IgD-negative memory B cell (primary cell): Measurements from ENCODE around the gene EMILIN2. TPM values are rescaled to one million over a fixed set of nuclear protein-coding genes. Genes with fewer than 3 reads are reported as not detected.
"Not testable (repeated sequence)": the region's sequence is repeated elsewhere in the genome, so short reads cannot be mapped to it uniquely, and the experiment has no call there.

Source experiments
- H3K27ac Mint-ChIP-seq, 3 donors: one replicate each; pipeline ENCODE4 v1.8.0; 2020 to 2022; ENCODE audit warnings: mild to moderate bottlenecking in 3 of 3, mixed read lengths in 3 of 3, moderate library complexity in 1 of 3
- H3K27me3 Mint-ChIP-seq: one replicate; pipeline ENCODE4 v1.8.0; 2021; ENCODE audit warnings: mixed read lengths
- H3K36me3 Mint-ChIP-seq: one replicate; pipeline ENCODE4 v1.8.0; 2020; ENCODE audit warnings: mild to moderate bottlenecking, mixed read lengths
- H3K4me1 Mint-ChIP-seq, 3 donors: one replicate each; pipeline ENCODE4 v1.8.0; 2020 to 2022; ENCODE audit warnings: mixed read lengths in 3 of 3, mild to moderate bottlenecking in 1 of 3
- H3K4me3 Mint-ChIP-seq, 4 donors: one replicate each; pipeline ENCODE4 v1.8.0; 2020 to 2022; ENCODE audit warnings: mild to moderate bottlenecking in 4 of 4, mixed read lengths in 4 of 4, moderate library complexity in 3 of 4
- H3K9me3 Mint-ChIP-seq, 3 donors: one replicate each; pipeline ENCODE4 v1.8.0; 2020 to 2021; ENCODE audit warnings: mixed read lengths in 3 of 3, mild to moderate bottlenecking in 1 of 3
- polyA plus RNA-seq: library from polyadenylated mRNA; unstranded; fragments of 300-500 nt; fragmentation: Illumina TruSeq; gene quantifications from one replicate; pipeline ENCODE4 v1.2.3, GENCODE V29; 2021

Gene EMILIN2
- 2.9 TPM for polyA plus RNA-seq

DNA sequence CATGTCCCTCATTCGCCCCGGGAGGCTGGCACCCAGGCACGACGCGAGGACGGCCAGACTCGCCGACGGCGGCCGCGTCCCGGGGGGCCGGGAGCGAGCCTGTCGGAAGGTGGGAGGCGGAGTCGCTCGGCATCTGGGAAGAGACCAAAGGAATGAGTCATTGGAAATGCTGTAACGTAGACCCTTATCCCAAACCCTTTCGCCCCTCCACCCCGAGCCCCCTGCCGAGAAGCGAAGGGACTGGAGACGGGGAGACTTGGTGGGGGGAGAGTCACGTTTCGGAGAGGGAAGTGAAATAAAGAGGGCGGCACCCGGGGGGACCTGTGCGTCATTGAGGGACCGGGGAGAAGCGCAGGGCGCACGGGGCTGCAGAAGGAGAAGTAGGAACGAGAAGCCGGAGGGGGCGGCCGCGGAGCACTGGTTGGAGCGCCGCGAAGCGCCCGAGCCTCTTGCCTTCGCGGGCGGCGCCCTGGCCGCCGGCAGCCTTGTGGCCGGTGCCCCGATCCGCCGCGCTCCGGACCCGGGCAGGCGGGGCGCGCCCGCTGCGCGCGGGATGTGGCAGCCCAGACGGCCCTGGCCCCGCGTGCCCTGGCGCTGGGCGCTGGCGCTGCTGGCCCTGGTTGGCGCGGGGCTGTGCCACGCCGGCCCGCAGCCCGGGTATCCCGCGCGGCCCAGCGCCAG, at the start of gene EMILIN2:
EMILIN2 (plus strand) TSS at position 371 of the 681 bp plus-strand sequence; CDS start at position 554, 183 bp downstream.
- Mint-ChIP-seq H3K27ac (peak within 1 kb of the TSS; percentile 83 to 93 (median 84)), H3K27me3 (peaks cover 21% of the 10 kb centered on the region), H3K4me1 (peaks cover 29 to 31% (median 30%) of the 10 kb centered on the region in 3 donors), H3K4me3 (peak within 1 kb of the TSS; percentile 83 to 97 (median 90)), H3K36me3 (peaks cover 3% of the 10 kb centered on the region), H3K9me3 (peaks cover 0 to 2% (median 0%) of the 10 kb centered on the region in 3 donors)

DNA sequence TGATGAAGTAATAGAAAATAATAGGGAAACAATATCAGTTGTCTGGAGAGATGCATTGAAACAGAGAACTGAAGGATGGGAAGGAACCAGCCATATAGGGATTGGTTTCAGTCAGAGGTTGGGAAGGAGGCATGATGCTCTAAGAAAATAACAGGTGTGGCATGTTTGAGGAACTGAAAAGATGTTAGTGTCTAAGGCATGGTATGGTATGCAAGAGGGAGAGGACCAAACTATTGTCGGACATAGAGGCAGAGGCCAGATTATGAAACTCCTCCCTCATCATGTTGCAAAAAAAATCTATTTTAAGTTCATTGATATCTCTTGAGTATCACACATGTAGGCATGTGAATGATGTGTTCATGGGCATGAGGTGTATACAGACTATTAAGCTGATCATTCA, 48.9 kb upstream of the EMILIN2 start:
- Mint-ChIP-seq H3K4me3 (no peak overlapping the region), H3K36me3 (peaks cover 1% of the 10 kb centered on the region), H3K27ac (no peak overlapping the region), H3K4me1 (peaks cover 0 to 7% (median 2%) of the 10 kb centered on the region in 3 donors), H3K9me3 (no peaks in the 10 kb centered on the region), H3K27me3 (no peaks in the 10 kb centered on the region)

DNA sequence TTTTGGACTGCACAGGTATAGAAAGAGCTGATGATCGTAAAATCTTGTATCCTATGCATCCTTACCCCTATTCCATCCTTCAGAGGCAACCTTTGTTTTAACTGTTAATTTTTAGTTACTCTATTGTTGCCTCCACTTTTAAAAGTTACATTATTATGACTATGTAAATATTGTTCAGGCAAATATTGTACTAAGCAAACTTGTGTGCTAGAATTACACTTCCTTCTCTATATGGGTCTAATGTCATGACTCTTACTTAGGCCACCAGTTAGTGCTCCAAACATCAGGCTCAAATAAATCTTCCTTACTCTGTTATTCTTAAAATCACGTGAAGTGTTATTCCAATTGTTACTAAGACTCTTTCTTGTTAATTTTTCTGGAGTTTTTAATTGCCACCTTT, 47.4 kb upstream of the EMILIN2 start:
- Mint-ChIP-seq H3K4me3 (no peak overlapping the region), H3K27ac (peak overlapping the region in 1 of 3 donors; percentile 95), H3K9me3 (no peaks in the 10 kb centered on the region), H3K4me1 (peaks cover 0 to 7% (median 2%) of the 10 kb centered on the region in 3 donors), H3K36me3 (peaks cover 1% of the 10 kb centered on the region), H3K27me3 (no peaks in the 10 kb centered on the region)

DNA sequence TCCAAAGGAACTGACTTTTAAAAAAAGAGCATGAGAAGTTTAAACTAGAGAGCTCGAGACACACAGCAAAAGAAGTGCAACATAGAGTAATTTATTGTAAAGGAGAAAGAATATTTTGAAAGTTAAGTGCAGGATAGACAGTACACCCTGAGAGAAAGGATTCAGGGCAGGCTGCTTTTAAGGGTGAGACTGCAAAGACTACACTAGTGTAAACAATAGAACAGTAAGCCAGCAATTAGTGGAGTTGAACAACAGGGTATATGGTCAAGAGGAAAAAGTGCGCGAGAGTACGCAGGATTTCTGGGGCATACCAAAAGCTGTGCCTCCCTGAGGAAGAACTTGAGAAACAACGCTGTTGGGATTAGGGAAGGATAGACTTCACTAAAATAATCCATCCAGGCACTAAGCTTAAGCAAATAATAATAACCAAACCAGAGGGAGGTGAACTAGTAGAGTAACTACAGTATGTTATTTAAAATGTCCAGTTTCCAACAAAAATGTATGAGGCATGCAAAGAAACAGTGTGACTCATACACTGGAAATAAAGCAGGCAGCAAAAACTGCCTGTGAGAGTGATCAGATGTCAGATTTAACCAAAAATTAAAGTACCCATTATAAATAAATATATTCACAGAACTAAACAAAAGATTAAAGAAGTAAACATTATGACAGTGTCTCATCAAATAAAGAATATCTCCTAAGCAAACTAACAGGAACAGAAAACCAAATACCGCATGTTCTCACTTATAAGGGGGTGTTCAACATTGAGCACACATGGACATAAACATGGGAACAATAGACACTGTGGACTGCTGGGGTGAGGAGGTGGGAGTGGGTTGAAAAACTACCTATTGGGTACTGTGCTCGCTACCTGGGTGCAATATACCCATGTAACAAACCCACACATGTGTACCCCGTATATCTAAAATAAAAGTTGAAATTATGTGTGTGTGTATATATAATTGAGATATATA, 40.5 kb upstream of the EMILIN2 start:
- Mint-ChIP-seq H3K27me3 (no peaks in the 10 kb centered on the region), H3K36me3 (peaks cover 5% of the 10 kb centered on the region), H3K4me3 (peak overlapping the region in 1 of 4 donors; percentile 40), H3K27ac (peak overlapping the region in 2 of 3 donors; percentile 3 to 50), H3K9me3 (peaks cover 3 to 14% (median 11%) of the 10 kb centered on the region in 3 donors), H3K4me1 (peaks cover 0 to 5% (median 2%) of the 10 kb centered on the region in 3 donors)

DNA sequence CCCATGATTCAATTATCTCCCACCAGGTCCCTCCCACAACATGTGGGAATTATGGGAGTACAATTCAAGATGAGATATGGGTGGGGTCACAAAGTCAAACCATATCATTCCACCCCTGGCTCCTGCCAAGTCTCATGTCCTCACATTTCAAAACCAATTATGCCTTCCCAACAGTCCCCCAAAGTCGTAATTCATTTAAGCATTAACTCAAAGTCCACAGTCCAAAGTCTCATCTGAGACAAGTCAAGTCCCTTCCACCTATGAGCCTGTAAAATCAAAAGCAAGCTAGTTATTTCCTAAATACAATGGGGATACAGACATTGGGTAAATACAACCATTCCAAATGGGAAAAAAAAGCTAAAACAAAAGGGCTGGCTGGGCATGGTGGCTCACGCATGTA, 38.2 kb upstream of the EMILIN2 start:
- not testable (repeated sequence) for H3K4me1 Mint-ChIP-seq, H3K27me3 Mint-ChIP-seq, H3K36me3 Mint-ChIP-seq, H3K4me3 Mint-ChIP-seq
- peaks cover 3 to 27% (median 22%) of the 10 kb centered on the region in 3 donors for H3K9me3 Mint-ChIP-seq
- H3K27ac Mint-ChIP-seq: peak overlapping the region in 2 of 3 donors; percentile 22 to 53

DNA sequence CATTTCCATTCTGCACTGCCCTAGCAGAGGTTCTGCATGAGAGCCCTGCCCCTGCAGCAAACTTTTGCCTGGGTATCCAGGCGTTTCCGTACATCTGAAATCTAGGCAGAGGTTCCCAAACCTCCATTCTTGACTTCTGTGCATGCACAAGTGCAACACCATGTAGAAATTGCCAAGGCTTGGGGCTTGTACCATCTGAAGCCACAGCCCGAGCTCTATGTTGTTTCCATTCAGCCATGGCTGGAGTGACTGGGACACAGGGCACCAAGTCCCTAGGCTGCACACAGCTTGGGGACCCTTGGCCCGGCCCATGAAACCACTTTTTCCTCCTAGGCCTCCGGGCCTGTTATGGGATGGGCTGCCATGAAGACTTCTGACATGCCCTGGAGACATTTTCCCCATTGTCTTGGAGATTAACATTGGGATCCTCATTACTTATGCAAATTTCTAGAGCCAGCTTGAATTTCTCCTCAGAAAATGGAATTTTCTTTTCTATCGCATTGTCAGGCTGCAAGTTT, 37.1 kb upstream of the EMILIN2 start:
- H3K27ac Mint-ChIP-seq, H3K27me3 Mint-ChIP-seq: not testable (repeated sequence)
- H3K9me3 Mint-ChIP-seq: peaks cover 3 to 32% (median 23%) of the 10 kb centered on the region in 3 donors

DNA sequence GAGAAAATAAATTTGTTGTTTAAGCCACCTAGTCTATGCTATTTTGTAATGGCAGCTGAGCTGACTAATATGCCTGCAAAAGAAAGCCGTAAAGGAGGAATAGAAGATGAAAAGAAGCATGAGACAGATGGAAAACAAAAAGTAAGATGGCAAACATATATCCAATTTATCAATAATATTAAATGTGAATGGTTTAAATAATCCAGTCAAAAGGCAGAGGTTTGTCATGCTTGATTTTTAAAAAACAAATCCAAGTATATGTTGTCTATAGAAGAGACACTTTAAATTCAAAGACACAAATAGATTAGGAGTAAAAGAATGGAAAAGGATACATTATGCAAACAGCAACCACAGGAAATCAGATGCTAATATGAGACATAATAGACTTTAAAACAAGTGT, 35.4 kb upstream of the EMILIN2 start:
- Mint-ChIP-seq H3K4me3 (no peak overlapping the region), H3K36me3 (peaks cover 2% of the 10 kb centered on the region), H3K27ac (peak overlapping the region in 1 of 3 donors; percentile 5), H3K4me1 (peaks cover 0 to 5% (median 0%) of the 10 kb centered on the region in 3 donors), H3K9me3 (peaks cover 5 to 32% (median 26%) of the 10 kb centered on the region in 3 donors), H3K27me3 (no peaks in the 10 kb centered on the region)

More for the DNA sequence above, 37.1 kb upstream of the EMILIN2 start:
- not testable (repeated sequence) for H3K4me1 Mint-ChIP-seq, H3K36me3 Mint-ChIP-seq
- H3K4me3 Mint-ChIP-seq: peak overlapping the region in 1 of 4 donors; percentile 19

DNA sequence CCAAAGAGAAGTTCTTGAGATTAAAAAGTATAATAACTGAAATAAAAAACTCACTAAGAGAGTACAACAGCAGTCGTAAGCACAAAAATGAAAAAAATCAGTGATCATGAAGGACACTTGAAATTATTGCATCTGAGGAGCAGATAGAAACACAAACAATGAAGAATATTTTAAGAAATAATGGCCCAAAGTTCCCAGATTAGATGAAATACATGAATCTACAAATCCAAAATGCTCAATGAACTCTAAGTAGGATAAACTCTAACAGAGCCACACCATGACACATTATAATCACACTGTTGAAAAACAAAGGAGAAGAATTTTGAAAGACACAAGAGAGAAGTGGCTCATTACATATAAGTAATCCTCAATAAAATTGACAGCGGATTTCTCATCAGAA, 31.9 kb upstream of the EMILIN2 start:
- Mint-ChIP-seq H3K36me3 (peaks cover 2% of the 10 kb centered on the region), H3K27me3 (no peaks in the 10 kb centered on the region), H3K4me1 (no peaks in the 10 kb centered on the region), H3K9me3 (peaks cover 5 to 26% (median 22%) of the 10 kb centered on the region in 3 donors), H3K27ac (no peak overlapping the region), H3K4me3 (no peak overlapping the region)

DNA sequence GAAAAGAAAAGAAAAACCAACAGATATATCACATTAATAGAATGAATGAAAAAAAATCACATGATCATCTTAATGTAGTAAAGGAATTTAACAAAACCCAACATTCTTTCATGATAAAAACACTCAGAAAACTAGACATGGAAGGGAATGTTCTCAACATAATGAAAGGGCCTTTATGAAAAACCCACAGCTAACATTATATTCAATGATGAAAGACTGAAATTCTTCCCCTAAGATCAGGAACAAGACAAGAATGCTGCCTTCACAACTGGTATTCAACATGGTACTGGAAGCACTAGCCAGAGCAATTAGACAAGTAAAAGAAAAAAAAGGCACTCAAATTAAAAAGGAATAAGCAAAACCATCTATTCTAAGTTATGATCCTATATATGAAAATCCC, 28.5 kb upstream of the EMILIN2 start:
- Mint-ChIP-seq H3K4me3 (no peak overlapping the region), H3K27ac (no peak overlapping the region), H3K36me3 (no peaks in the 10 kb centered on the region), H3K4me1 (no peaks in the 10 kb centered on the region), H3K27me3 (no peaks in the 10 kb centered on the region), H3K9me3 (peaks cover 2 to 10% (median 4%) of the 10 kb centered on the region in 3 donors)

DNA sequence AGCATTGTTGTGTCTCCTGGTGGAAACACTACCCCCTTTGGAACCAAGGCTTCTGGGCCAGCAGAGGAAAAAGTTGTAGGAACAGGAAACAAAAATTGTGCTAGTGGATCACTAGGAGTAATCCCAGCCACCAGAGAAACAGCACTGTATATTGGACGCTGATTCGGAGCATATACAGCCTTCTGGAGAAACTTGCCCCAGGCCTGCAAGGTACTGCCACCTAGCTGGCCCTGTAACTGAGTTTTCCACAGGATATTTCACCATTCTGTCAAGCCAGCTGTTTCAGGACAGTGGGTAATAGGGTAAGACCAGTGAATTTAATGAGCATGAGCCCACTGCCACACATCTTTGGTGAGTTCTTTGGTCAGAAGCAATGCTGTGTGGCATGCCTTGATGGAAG, 25.1 kb upstream of the EMILIN2 start:
- Mint-ChIP-seq H3K36me3 (no peaks in the 10 kb centered on the region), H3K27me3 (no peaks in the 10 kb centered on the region), H3K4me3 (no peak overlapping the region), H3K9me3 (peaks cover 0 to 2% (median 2%) of the 10 kb centered on the region in 3 donors), H3K27ac (no peak overlapping the region), H3K4me1 (no peaks in the 10 kb centered on the region)

DNA sequence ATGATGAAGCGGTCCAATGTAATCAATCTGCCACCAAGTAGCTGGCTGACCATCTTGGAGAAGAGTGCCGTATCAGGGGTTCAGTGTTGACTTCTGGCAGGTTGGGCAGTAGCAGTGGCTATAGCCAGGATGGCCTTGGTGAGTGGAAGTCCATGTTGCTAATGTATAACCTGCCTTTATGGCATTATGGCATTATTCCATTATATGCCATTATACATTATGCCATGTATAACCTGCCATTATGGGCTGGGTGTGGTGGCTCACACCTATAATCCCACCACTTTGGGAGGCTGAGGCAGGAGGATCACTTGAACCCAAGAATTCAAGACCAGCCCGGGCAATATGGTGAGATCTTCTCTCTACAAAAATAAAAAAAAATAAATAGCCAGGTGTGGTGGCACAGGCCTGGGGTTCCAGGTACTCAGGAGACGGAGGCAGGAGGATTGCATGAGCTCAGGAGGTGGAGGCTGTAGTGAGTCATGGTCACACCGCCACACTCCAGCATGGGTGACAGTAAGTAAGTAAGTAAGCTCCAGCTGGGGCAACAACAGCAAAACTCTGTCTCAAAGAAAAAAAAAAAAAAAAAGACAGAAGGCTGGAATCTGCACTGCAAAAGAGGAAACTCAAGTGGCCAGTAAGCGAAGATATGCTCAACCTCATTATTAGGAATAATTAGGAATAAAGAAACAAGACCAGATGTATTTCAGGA, 24.4 kb upstream of the EMILIN2 start:
- H3K27ac Mint-ChIP-seq: no peak overlapping the region
- no peaks in the 10 kb centered on the region for H3K27me3 Mint-ChIP-seq
- H3K4me3 Mint-ChIP-seq: no peak overlapping the region
- H3K9me3 Mint-ChIP-seq: peaks cover 0 to 2% (median 2%) of the 10 kb centered on the region in 3 donors
- H3K4me1 Mint-ChIP-seq: no peaks in the 10 kb centered on the region
- H3K36me3 Mint-ChIP-seq: no peaks in the 10 kb centered on the region

DNA sequence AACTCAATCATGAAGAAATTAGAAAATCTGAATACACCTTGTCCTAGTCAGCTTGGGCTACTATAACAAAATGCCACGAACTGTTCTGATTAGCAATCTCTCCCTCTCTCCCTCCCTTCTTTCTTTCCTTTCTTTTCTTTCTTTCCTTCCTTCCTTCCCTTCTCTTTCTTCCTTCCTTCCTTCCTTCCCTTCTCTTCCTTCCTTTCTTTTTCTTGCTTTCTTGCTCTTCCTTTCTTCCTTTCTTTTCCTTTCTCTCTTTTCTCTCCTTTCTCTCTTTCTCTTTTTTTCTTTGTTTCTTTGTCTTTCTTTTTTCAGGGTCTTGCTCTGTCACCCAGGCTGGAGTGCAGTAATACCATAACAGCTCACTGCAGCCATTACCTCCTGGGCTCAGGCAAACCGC, 23.6 kb upstream of the EMILIN2 start:
- peaks cover 0 to 2% (median 2%) of the 10 kb centered on the region in 3 donors for H3K9me3 Mint-ChIP-seq
- no peak overlapping the region for H3K27ac Mint-ChIP-seq
- no peaks in the 10 kb centered on the region for H3K36me3 Mint-ChIP-seq
- no peaks in the 10 kb centered on the region for H3K27me3 Mint-ChIP-seq
- H3K4me1 Mint-ChIP-seq: no peaks in the 10 kb centered on the region
- H3K4me3 Mint-ChIP-seq: no peak overlapping the region

DNA sequence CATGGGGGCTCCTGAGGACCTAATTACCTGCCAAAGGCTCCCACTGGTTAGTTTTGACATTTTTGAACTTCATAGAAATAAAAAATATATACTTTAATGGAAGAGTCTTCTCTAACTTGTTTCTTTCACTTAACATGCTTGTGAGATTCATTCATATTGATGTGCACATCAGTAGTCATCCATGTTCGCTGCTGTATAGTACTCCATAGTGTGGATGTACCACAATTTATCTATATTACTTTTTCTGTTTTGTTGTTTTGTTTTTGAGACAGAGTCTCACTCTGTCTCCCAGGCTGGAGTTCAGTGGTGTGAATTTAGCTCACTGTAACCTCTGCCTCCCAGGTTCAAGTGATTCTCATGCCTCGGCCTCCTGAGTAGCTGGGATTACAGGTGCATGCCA, 22.8 kb upstream of the EMILIN2 start:
- peaks cover 0 to 2% (median 0%) of the 10 kb centered on the region in 3 donors for H3K9me3 Mint-ChIP-seq
- no peaks in the 10 kb centered on the region for H3K27me3 Mint-ChIP-seq
- H3K4me1 Mint-ChIP-seq: no peaks in the 10 kb centered on the region
- H3K36me3 Mint-ChIP-seq: no peaks in the 10 kb centered on the region
- no peak overlapping the region for H3K27ac Mint-ChIP-seq
- no peak overlapping the region for H3K4me3 Mint-ChIP-seq

DNA sequence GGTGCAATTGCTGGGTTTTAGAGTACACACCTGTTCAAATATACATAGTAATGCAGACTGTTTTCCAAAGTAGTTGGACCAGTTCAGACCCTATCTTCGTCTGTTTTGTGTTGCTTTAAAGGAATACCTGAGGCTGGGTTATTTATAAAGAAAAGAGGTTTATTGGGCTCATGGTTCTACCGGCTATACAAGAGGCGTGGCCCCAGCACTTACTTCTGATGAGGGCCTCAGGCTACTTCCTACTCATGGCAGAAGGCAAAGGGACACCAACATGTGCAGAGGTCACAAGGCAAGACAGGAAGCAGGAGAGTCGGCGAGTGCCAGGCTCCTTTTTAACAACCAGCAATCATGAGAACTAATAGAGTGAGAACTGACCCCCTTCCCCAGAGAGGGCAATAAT, 21.9 kb upstream of the EMILIN2 start:
- Mint-ChIP-seq H3K9me3 (peaks cover 0 to 2% (median 0%) of the 10 kb centered on the region in 3 donors), H3K4me1 (no peaks in the 10 kb centered on the region), H3K27me3 (no peaks in the 10 kb centered on the region), H3K27ac (no peak overlapping the region), H3K36me3 (no peaks in the 10 kb centered on the region), H3K4me3 (no peak overlapping the region)
